HEK293T (cell line): ENCODE data around the gene ZNHIT6.
A peak's percentile ranks its signal among the peaks of the same experiment; 100 is the strongest.
"Not testable (repeated sequence)": the region's sequence is repeated elsewhere in the genome, so short reads cannot be mapped to it uniquely, and the experiment has no call there.

Experiments
- CTCF ChIA-PET: fragments of 350-600 bp; formaldehyde crosslinking; extraction: SDS; loops from one replicate; lab custom pipeline; 2021; ENCODE audit warnings: antibody characterized with exemption, inconsistent platforms; lab: Yijun Ruan, JAX
- POLR2A ChIA-PET: fragments of 350-600 bp; formaldehyde crosslinking; extraction: SDS; loops from one replicate; lab custom pipeline; 2020; ENCODE audit warnings: antibody characterized with exemption, inconsistent platforms; lab: Yijun Ruan, JAX
- DNase-seq: peaks from one replicate; pipeline ENCODE4 v3.0.0; 2012; ENCODE audit warnings: mixed read lengths; ENCODE audit errors: extremely low spot score
- ARNT ChIP-seq: fragments of 450-650 bp; IDR thresholded peaks from 2 replicates; pipeline ENCODE4 v1.6.1; 2017; ENCODE audit warnings: mild to moderate bottlenecking
- BHLHE40 ChIP-seq: fragments of 450-650 bp; IDR thresholded peaks from 2 replicates; pipeline ENCODE4 v1.6.1; 2016; ENCODE audit warnings: mild to moderate bottlenecking, moderate library complexity, borderline replicate concordance
- CTBP1 ChIP-seq: fragments of 450-650 bp; IDR thresholded peaks from 2 replicates; pipeline ENCODE4 v1.6.1; 2016; ENCODE audit warnings: borderline replicate concordance
- ELF4 ChIP-seq: fragments of 450-650 bp; IDR thresholded peaks from 2 replicates; pipeline ENCODE4 v1.6.1; 2017; ENCODE audit warnings: antibody characterized with exemption
- FOXA1 ChIP-seq: fragments of 450-650 bp; IDR thresholded peaks from 2 replicates; pipeline ENCODE4 v1.6.1; 2016; ENCODE audit warnings: mild to moderate bottlenecking
- FOXK2 ChIP-seq: fragments of 450-650 bp; IDR thresholded peaks from 2 replicates; pipeline ENCODE4 v1.6.1; 2016; ENCODE audit warnings: mild to moderate bottlenecking
- FOXM1 ChIP-seq: fragments of 450-650 bp; IDR thresholded peaks from 2 replicates; pipeline ENCODE4 v1.6.1; 2017; ENCODE audit warnings: mild to moderate bottlenecking, borderline replicate concordance
- HDGF ChIP-seq: fragments of 450-650 bp; IDR thresholded peaks from 2 replicates; pipeline ENCODE4 v1.6.1; 2017; ENCODE audit warnings: antibody characterized with exemption, borderline replicate concordance
- L3MBTL2 ChIP-seq: fragments of 450-650 bp; conservative IDR thresholded peaks from 2 replicates; pipeline ENCODE4 v1.6.1; 2016; ENCODE audit warnings: mild to moderate bottlenecking
- LEF1 ChIP-seq: fragments of 450-650 bp; IDR thresholded peaks from 2 replicates; pipeline ENCODE4 v1.6.1; 2017; ENCODE audit warnings: mild to moderate bottlenecking, borderline replicate concordance
- NFRKB ChIP-seq: fragments of 450-650 bp; IDR thresholded peaks from 2 replicates; pipeline ENCODE4 v1.6.1; 2016; ENCODE audit warnings: mild to moderate bottlenecking, moderate library complexity
- PKNOX1 ChIP-seq: fragments of 450-650 bp; IDR thresholded peaks from 2 replicates; pipeline ENCODE4 v1.6.1; 2016
- SP1 ChIP-seq: fragments of 450-650 bp; IDR thresholded peaks from 2 replicates; pipeline ENCODE4 v1.6.1; 2017
- SUZ12 ChIP-seq: fragments of 450-650 bp; IDR thresholded peaks from 2 replicates; pipeline ENCODE4 v1.6.1; 2016; ENCODE audit warnings: mild to moderate bottlenecking
- TARDBP ChIP-seq: fragments of 450-650 bp; IDR thresholded peaks from 2 replicates; pipeline ENCODE4 v1.6.1; 2016
- ZNF384 ChIP-seq: fragments of 450-650 bp; IDR thresholded peaks from 2 replicates; pipeline ENCODE4 v1.6.1; 2016

Gene ZNHIT6

GRCh38 chr1:85734931-85735330 is 26.7 kb upstream of the ZNHIT6 start:
- ChIA-PET POLR2A (no interaction called here), CTCF (no interaction called here)
- no peak for DNase-seq
- TF ChIP-seq PKNOX1 (no peak), NFRKB (no peak), FOXM1 (no peak), ARNT (no peak), BHLHE40 (no peak), TARDBP (no peak), FOXK2 (no peak)

GRCh38 chr1:85718678-85719340 is 10.6 kb upstream of the ZNHIT6 start:
- ChIA-PET POLR2A (interaction anchor here (1.3 kb wide), 1 partner anchor 10 kb away, joined by 7 read pairs; the partner anchor contains the start of gene ZNHIT6), CTCF (interaction anchor here (0.6 kb wide), 1 partner anchor 360 kb away, joined by 3 read pairs; no protein-coding TSS in a partner anchor)
- TF ChIP-seq SUZ12 (no peak), FOXM1 (no peak), ELF4 (no peak), ARNT (no peak), SP1 (no peak), TARDBP (no peak), NFRKB (no peak), ZNF384 (no peak), LEF1 (no peak), L3MBTL2 (no peak), FOXK2 (no peak), PKNOX1 (no peak), FOXA1 (no peak), CTBP1 (no peak), HDGF (no peak), BHLHE40 (no peak)
- DNase-seq: no peak

- CTCF ChIA-PET, POLR2A ChIA-PET: not testable (repeated sequence)
- TF ChIP-seq L3MBTL2: 0 out of 2 replicates have a peak, but pooled peaks have one; percentile 38
- peak; percentile 18 for DNase-seq
These were observed 6.3 kb upstream of the ZNHIT6 start for GRCh38 chr1:85714418-85715114.

- CTCF ChIA-PET: interaction anchor here (0.7 to 1.0 kb wide), 3 partner anchors 128 to 644 kb away, joined by 3 to 5 read pairs (median 3); partner anchors contain the start of gene CCN1
- peak; percentile 28 for DNase-seq
- POLR2A ChIA-PET: interaction anchor here (0.6 to 1.3 kb wide), 28 partner anchors 9 to 1072 kb away, joined by 3 to 17 read pairs (median 3); partner anchors contain the start of genes CCN1 and DDAH1
- TF ChIP-seq FOXK2: no peak
- TF ChIP-seq HDGF: no peak
- no peak for TF ChIP-seq TARDBP
- no peak for TF ChIP-seq NFRKB
- TF ChIP-seq FOXM1: no peak
- no peak for TF ChIP-seq L3MBTL2
- TF ChIP-seq BHLHE40: no peak
- no peak for TF ChIP-seq ZNF384
- no peak for TF ChIP-seq PKNOX1
- TF ChIP-seq CTBP1: no peak
- TF ChIP-seq ARNT: no peak
- no peak for TF ChIP-seq ELF4
- TF ChIP-seq FOXA1: no peak
- no peak for TF ChIP-seq SUZ12
- TF ChIP-seq SP1: no peak
- no peak for TF ChIP-seq LEF1
These were observed 595 bp upstream of the ZNHIT6 start for GRCh38 chr1:85708829-85709227.

- ChIA-PET POLR2A (interaction anchor here (0.6 to 1.3 kb wide), 6 partner anchors 24 to 392 kb away, joined by 3 to 17 read pairs (median 3); partner anchors contain the start of gene CCN1), CTCF (interaction anchor here (0.5 to 0.6 kb wide), 2 partner anchors 187 to 1851 kb away, joined by 3 read pairs; no protein-coding TSS in a partner anchor)
- no peak for DNase-seq
- TF ChIP-seq BHLHE40: no peak
- TF ChIP-seq FOXK2: no peak
These were observed 805 bp downstream of the ZNHIT6 start for GRCh38 chr1:85707267-85707989.

GRCh38 chr1:85705940-85706339 is 2.3 kb downstream of the ZNHIT6 start:
- DNase-seq: no peak
- ChIA-PET CTCF (interaction anchor here (1.7 kb wide), 1 partner anchor 11 kb away, joined by 3 read pairs; no protein-coding TSS in a partner anchor), POLR2A (no interaction called here)
- TF ChIP-seq NFRKB (no peak), SUZ12 (no peak), PKNOX1 (no peak), ELF4 (no peak), BHLHE40 (no peak), FOXA1 (no peak), FOXK2 (no peak), LEF1 (no peak), ARNT (no peak), CTBP1 (no peak), ZNF384 (no peak), HDGF (no peak), TARDBP (no peak), L3MBTL2 (no peak)
